Esophagus (tissue), 2 donors: Measurements from ENCODE around the gene PRKD2. TPM values are rescaled to one million over a fixed set of nuclear protein-coding genes. Genes with fewer than 3 reads are reported as not detected.
A peak's percentile ranks its signal among the peaks of the same experiment; 100 is the strongest.

Experiments
- H3K27ac ChIP-seq, 2 donors: one replicate each; pipeline ENCODE4 v1.5.1; 2013; ENCODE audit warnings: low read depth in 2 of 2, mild to moderate bottlenecking in 2 of 2, inconsistent platforms in 1 of 2, low read length in 1 of 2, moderate library complexity in 1 of 2
- H3K27me3 ChIP-seq, 2 donors: one replicate each; pipeline ENCODE4 v1.6.1; 2013; ENCODE audit warnings: low read length in 2 of 2, control low read depth in 1 of 2, mild to moderate bottlenecking in 1 of 2; ENCODE audit not compliant: insufficient read depth in 2 of 2, control insufficient read depth in 1 of 2
- H3K36me3 ChIP-seq, 2 donors: one replicate each; pipeline ENCODE4 v1.6.1; 2013; ENCODE audit warnings: low read length in 1 of 2; ENCODE audit not compliant: control insufficient read depth in 2 of 2, insufficient read depth in 2 of 2
- H3K4me1 ChIP-seq, 2 donors: one replicate each; pipeline ENCODE4 v1.6.1; 2013; ENCODE audit warnings: low read length in 1 of 2; ENCODE audit not compliant: control insufficient read depth in 2 of 2, insufficient read depth in 2 of 2
- H3K4me3 ChIP-seq, 2 donors: one replicate each; pipeline ENCODE4 v1.5.1; 2013; ENCODE audit warnings: low read length in 2 of 2, mild to moderate bottlenecking in 2 of 2, low read depth in 1 of 2, moderate library complexity in 1 of 2
- H3K9me3 ChIP-seq, 2 donors: one replicate each; pipeline ENCODE4 v1.6.1; 2013; ENCODE audit warnings: mild to moderate bottlenecking in 2 of 2, low read depth in 1 of 2, low read length in 1 of 2, moderate library complexity in 1 of 2; ENCODE audit not compliant: control insufficient read depth in 2 of 2, insufficient read depth in 1 of 2
- WGBS, 2 donors: extraction: QIAGEN DNeasy Blood & Tissue Kit; methylation state at CpG; one replicate each; pipeline ENCODE4 v1.1.7; 2013; 5-methylcytosine and 5-hydroxymethylcytosine counted together
- polyA plus RNA-seq, 2 donors: library from polyadenylated mRNA; stranded (reverse); fragments of 200-250 nt; gene quantifications; one replicate each; pipeline ENCODE4 v1.2.3, GENCODE V29; 2013
- donor health status: healthy with polysubstance abuse.
- donor health status: Bipolar disorder and iron deficiency.

The PRKD2 gene
- polyA plus RNA-seq, 2 donors, result 30.1 to 34.7 TPM

DNA sequence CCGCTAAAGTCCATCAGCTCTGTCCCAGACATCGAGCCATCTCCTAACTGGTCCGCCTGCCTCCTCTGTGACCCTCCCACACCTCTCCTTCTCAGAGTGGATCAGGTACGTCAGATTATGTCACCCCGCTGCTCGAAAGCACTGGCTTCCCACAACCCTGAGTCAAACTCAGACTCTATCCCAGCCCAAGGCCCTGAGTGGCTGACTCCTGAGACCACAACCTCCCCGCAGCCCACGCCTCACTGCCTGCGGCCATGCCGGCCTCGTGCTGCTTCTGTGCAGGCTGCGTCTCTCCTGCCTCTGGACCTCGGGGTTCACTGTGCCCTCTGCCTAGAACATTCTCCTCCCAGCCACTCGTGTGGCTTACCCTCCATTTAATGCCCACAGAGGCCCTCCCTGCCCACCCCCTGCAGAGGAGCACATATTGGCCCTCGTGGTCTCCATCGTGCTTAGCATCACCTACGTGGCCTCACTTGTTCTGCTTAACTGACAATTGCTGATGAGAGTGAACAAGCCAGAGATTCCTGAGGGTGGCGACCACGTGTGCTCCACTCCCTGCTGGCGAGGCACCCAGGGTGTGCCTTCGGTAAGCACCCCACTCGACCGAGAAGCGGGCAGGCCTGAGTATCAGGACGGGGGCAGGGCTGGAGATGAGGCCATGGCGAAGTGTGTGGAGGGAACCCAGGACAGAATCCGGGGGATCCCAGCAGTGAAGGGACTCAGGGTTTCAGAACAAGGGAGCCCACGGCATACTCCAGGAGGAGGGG lies 15.4 kb upstream of the PRKD2 start:
- WGBS, 2 donors, result 79 to 82% methylated on average over 28 of the region's 28 CpGs
- H3K36me3 ChIP-seq, result peaks cover 12 to 64% of the 10 kb centered on the region in 2 donors
- H3K27ac ChIP-seq, result peak overlapping the region; percentile 57
- no peaks in the 10 kb centered on the region for H3K27me3 ChIP-seq
- no peak overlapping the region for H3K4me3 ChIP-seq
- no peaks in the 10 kb centered on the region for H3K9me3 ChIP-seq
- H3K4me1 ChIP-seq, result peaks cover 0 to 27% of the 10 kb centered on the region in 2 donors

DNA sequence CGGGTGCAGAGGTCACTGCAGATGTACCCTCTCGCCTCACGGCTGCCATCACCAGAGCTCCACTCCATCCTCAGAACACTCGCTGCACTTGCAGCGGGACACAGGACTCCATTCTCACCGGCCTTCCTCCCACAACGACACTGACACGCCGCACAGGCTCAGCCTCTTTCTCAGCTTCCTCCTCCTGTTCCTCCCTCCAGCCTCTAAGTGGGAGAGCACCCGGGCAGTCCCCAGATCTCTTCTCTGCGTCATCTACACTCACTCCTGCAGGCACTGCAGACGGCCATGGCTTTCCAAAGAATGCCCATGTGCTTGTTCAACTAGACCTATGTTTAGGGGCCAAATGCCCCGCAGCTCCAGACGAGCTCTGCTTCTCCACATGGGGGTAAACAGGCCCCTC lies 14.7 kb upstream of the PRKD2 start:
- Histone ChIP-seq H3K27me3 (no peaks in the 10 kb centered on the region), H3K36me3 (peaks cover 15 to 64% of the 10 kb centered on the region in 2 donors), H3K9me3 (no peaks in the 10 kb centered on the region), H3K4me1 (peaks cover 0 to 27% of the 10 kb centered on the region in 2 donors), H3K27ac (peak overlapping the region; percentile 73 to 84), H3K4me3 (no peak overlapping the region)
- 76 to 78% methylated on average over 14 of the region's 14 CpGs for WGBS, 2 donors

DNA sequence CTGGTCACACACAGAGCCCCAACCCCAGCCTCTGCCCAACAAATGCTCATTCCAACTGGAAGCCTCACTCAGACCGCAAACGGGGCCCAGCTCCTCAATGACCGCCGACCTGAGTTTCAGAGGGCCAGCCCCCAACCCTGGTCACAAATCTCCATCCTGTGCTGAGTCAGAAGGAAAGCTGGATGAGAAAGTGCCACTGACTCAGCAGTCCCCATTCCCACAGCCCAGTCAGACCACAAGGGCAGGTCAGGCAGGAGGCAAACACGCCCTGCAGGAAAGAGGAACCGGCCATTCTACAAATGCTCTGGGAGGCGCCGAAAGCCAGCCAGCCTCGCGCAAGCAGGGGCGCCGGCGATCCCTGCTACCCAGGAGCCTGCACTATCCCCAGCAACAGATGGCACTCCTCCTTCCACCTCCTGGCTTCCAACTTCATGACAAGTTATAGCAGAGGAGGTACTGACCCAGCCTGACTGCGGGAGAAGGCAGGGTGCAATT lies 14.1 kb upstream of the PRKD2 start:
- peak overlapping the region; percentile 73 to 84 for H3K27ac ChIP-seq
- peaks cover 21 to 66% of the 10 kb centered on the region in 2 donors for H3K36me3 ChIP-seq
- peaks cover 0 to 27% of the 10 kb centered on the region in 2 donors for H3K4me1 ChIP-seq
- H3K9me3 ChIP-seq, result no peaks in the 10 kb centered on the region
- H3K27me3 ChIP-seq, result no peaks in the 10 kb centered on the region
- WGBS, 2 donors, result 52 to 61% methylated on average over 14 of the region's 14 CpGs
- H3K4me3 ChIP-seq, result no peak overlapping the region

GRCh38 chr19:46730595-46730994 lies 13.7 kb upstream of the PRKD2 start:
- no peaks in the 10 kb centered on the region for H3K9me3 ChIP-seq
- H3K4me3 ChIP-seq, result no peak overlapping the region
- H3K27ac ChIP-seq, result peak overlapping the region; percentile 11 to 58
- H3K36me3 ChIP-seq, result peaks cover 21 to 70% of the 10 kb centered on the region in 2 donors
- peaks cover 0 to 27% of the 10 kb centered on the region in 2 donors for H3K4me1 ChIP-seq
- H3K27me3 ChIP-seq, result no peaks in the 10 kb centered on the region
- 93 to 94% methylated on average over 14 of the region's 14 CpGs for WGBS, 2 donors

DNA sequence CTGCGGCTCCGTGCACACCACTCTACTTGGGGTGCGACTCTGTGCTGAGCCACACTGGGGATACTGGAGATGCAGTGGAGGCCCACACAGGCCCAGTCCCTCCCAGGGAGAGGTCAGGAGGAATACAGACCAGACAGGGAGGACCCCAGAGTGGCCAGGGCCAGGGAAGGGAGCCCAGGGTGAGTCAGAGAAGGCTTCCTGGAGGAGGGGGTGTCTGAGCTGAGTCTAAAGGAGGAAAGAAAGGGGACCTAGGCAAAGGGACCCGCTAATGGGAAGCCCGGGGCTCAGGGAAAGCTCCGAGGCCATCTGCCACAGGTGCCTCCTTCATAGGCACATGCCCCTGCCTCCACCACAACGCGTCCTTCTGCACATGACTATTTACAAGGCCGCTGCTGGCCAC lies 13.3 kb upstream of the PRKD2 start:
- H3K27ac ChIP-seq, result peak overlapping the region in 1 of 2 donors; percentile 8
- H3K36me3 ChIP-seq, result peaks cover 22 to 74% of the 10 kb centered on the region in 2 donors

DNA sequence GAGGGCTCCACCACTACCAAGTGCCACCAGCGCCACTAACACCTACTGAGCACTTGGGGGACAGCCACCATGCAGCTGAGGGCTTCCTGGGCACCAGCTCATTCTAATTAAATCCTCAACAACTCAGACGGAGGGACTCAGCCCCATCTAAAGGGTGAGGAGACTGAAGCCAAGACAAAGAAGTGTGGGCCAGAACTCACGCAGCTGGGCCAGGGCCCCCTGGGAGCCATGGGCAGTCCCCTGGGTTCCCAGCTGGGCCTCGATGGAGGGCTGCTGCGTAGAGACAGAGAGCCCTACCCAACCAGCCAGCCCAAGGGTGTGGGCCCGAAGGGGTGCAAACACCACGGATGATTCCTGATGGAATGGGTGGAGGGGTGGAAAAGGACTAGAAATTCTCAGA lies 12.8 kb upstream of the PRKD2 start:
- H3K27ac ChIP-seq, result no peak overlapping the region
- 87 to 89% methylated on average over 7 of the region's 7 CpGs for WGBS, 2 donors
- H3K4me3 ChIP-seq, result no peak overlapping the region
- H3K36me3 ChIP-seq, result peaks cover 27 to 79% of the 10 kb centered on the region in 2 donors
- no peaks in the 10 kb centered on the region for H3K27me3 ChIP-seq
- peaks cover 0 to 27% of the 10 kb centered on the region in 2 donors for H3K4me1 ChIP-seq
- no peaks in the 10 kb centered on the region for H3K9me3 ChIP-seq

More for the DNA sequence above, 13.3 kb upstream of the PRKD2 start:
- WGBS, 2 donors, result 90 to 97% methylated on average over 9 of the region's 9 CpGs
- Histone ChIP-seq H3K4me3 (no peak overlapping the region), H3K4me1 (peaks cover 0 to 27% of the 10 kb centered on the region in 2 donors), H3K9me3 (no peaks in the 10 kb centered on the region), H3K27me3 (no peaks in the 10 kb centered on the region)

GRCh38 chr19:46728693-46729339 lies 11.9 kb upstream of the PRKD2 start:
- 41 to 43% methylated on average over 20 of the region's 20 CpGs for WGBS, 2 donors
- H3K4me3 ChIP-seq, result no peak overlapping the region
- H3K9me3 ChIP-seq, result no peaks in the 10 kb centered on the region
- peaks cover 32 to 81% of the 10 kb centered on the region in 2 donors for H3K36me3 ChIP-seq
- no peaks in the 10 kb centered on the region for H3K27me3 ChIP-seq
- H3K27ac ChIP-seq, result no peak overlapping the region
- peaks cover 0 to 27% of the 10 kb centered on the region in 2 donors for H3K4me1 ChIP-seq

DNA sequence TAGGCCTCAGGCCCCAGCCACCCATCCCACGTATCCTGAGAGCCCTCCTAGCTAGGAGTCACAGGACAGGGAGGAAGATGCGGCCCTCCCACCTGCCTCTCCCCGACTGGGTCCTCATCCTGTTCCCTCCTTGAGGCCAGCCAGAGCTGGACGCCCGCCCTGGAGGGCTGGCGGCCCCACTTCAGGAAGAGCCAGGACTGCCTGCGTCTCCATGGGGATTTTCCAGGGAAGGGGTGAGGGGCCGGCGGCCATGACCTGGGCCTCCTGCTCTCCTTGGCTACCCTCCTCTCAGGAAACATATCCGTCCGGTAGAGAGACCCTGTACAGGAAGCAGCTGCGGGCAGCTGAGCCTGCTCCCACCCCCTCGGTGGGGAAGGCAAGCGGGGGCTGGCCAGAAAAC lies 11.3 kb upstream of the PRKD2 start:
- H3K4me1 ChIP-seq, result peaks cover 0 to 25% of the 10 kb centered on the region in 2 donors
- H3K9me3 ChIP-seq, result no peaks in the 10 kb centered on the region
- H3K36me3 ChIP-seq, result peaks cover 32 to 82% of the 10 kb centered on the region in 2 donors
- no peak overlapping the region for H3K27ac ChIP-seq
- 68 to 76% methylated on average over 12 to 14 of the region's 14 CpGs for WGBS, 2 donors
- no peak overlapping the region for H3K4me3 ChIP-seq
- no peaks in the 10 kb centered on the region for H3K27me3 ChIP-seq

- H3K36me3 ChIP-seq, result peaks cover 32 to 82% of the 10 kb centered on the region in 2 donors
- no peaks in the 10 kb centered on the region for H3K9me3 ChIP-seq
- no peaks in the 10 kb centered on the region for H3K27me3 ChIP-seq
- H3K4me3 ChIP-seq, result no peak overlapping the region
- H3K4me1 ChIP-seq, result peaks cover 0 to 21% of the 10 kb centered on the region in 2 donors
- peak overlapping the region in 1 of 2 donors; percentile 13 for H3K27ac ChIP-seq
- WGBS, 2 donors, result 83 to 91% methylated on average over 11 of the region's 11 CpGs
These were observed 10.8 kb upstream of the PRKD2 start for GRCh38 chr19:46727757-46728156.
